ENCODE measurements around the gene KRTAP10-10.
A peak's percentile ranks its signal among the peaks of the same experiment; 100 is the strongest.
"Not testable (repeated sequence)": the region's sequence is repeated elsewhere in the genome, so short reads cannot be mapped to it uniquely, and the experiment has no call there.

Gene KRTAP10-10, protein sequence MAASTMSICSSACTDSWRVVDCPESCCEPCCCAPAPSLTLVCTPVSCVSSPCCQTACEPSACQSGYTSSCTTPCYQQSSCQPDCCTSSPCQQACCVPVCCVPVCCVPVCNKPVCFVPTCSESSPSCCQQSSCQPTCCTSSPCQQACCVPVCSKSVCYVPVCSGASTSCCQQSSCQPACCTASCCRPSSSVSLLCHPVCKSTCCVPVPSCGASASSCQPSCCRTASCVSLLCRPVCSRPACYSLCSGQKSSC

DNA sequence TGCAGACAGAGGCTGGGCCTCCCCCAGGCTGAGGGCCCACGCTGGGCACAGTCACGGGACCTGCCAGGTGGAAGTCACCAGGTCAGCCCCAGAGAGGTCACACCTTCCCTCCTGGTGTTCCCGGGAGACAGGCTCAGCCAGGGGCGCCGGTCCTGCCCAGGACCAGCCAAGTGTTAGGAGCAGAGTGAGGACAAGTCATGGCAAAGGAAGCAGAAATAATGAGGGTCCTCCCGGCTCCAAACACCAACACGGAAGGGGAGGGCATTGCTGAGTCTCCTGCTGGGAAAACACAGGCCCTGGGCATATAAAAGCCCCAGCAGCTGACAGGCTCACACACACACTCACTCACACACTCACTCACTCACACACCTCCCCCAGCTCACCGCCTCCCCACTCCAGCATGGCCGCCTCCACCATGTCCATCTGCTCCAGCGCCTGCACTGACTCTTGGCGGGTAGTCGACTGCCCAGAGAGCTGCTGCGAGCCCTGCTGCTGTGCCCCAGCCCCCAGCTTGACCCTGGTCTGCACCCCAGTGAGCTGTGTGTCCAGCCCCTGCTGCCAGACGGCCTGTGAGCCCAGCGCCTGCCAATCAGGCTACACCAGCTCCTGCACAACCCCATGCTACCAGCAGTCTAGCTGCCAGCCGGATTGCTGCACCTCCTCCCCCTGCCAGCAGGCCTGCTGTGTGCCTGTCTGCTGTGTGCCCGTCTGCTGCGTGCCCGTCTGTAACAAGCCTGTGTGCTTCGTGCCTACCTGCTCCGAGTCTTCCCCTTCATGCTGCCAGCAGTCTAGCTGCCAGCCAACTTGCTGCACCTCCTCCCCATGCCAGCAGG, at the start of gene KRTAP10-10:
Gene KRTAP10-10 (plus strand): TSS at position 339 of the 833 bp plus-strand sequence. CDS start 62 bp downstream, at position 401.
- no peak for DNase-seq

DNA sequence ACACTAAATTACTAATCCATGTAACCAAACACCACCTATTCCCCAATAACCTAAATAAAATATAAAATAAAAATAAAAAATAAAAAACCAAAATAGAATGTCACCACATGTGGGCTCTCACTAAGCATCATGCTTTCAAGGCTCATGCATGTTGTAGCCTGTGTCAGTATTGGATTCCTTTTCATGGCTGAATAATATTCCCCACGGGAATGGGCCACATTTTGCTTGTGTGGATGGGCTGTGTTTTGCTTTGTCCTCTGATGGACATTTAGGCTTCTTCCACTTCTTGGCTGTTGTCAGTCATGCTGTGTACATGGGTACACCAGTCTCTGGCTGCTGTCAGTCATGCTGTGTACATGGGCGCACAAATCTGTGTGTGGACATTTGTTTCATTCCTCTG, 48.1 kb upstream of the KRTAP10-10 start:
- DNase-seq = no peak

DNA sequence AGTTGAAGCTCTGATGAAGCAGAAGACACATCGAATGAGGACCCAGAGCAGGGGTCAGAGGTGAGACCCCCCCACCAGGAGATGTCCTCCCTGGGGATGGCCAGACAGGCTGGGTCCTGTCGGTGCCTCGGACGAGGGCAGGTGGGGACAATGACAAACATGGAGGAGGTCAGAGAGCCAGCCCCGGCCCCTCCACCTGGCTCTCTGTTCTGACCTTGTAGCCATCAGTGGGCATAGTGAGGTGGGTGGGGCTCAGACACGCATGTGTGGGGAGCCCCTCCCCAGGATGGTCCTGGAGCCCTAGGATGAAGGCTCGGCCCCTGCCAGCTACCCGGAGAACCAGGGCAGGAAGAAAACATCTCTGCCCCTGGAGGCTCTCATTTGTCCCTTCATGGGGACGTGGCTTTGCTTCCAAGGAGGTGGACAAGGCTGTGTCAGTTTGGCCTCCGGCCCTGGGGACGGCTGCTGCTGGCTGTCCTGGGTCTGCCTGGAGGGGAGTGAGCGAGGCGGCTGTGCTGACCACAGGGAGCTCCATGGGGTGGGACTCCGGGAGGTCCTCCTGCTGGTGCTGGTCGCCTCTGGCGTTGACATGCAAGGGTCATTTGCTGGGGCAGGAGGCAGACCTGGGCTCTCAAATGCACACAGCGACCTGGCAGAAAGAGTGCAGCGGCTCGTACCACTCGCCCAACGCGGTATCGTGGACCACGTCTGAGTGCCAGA, 47.4 kb upstream of the KRTAP10-10 start:
- peak in 1 of 2 donors; percentile 13 for DNase-seq

DNA sequence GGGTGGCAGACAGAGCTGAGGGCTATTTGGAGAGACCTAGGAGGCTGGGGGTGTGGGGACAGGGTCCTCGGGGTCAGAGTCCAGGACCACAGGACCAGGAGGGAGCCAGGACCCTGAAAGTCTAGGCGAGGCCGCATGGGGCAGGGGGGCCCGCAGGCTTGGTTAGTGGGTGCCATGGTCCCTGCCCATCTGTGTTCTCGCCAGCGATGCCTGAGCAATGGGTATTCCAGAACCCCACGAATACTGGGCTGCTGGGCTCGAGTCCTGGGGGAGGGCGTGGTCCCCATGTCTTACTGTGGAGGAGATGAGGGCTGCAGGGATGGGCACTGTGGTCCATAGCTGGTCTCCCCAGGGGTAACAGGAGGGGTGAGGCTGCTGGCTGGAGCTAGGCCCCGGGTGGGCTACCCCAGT, 46.8 kb upstream of the KRTAP10-10 start:
- DNase-seq = no peak

DNA sequence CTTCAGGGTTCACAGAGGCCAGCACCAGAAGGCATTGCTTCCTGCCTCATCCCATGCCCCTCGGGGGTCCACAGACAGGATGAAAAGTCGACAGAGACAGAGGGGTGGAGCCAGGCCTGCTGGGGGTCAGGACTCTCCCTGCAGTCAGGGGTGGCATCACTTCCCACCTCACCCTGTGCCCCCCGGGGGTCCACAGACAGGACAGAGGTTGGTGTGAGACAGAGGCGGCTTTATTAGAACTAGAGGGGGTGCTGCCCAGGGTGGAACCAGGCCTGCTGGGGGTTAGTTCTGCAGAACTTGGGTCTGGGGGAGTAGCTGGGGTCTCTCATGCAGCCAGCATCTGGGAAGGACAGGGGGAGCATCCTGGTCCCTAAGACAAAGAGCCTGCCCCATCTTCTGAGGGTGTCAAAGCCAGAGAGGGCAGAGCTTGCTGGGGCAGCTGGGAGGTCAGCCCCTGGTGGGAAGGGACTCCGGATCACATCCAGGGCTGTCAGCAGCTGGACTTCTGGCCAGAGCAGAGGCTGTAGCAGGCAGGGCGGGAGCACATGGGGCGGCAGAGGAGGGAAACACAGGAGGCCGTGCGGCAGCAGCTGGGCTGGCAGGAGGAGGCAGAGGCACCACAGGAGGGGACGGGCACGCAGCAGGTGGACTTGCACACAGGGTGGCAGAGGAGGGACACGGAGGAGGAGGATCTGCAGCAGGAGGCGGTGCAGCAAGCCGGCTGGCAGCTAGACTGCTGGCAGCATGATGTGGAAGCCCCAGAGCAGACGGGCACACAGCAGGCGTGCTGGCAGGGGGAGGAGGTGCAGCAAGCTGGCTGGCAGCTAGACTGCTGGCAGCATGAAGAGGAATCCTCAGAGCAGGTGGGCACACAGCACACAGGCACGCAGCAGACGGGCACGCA, 46.0 kb upstream of the KRTAP10-10 start:
- DNase-seq = not testable (repeated sequence)

DNA sequence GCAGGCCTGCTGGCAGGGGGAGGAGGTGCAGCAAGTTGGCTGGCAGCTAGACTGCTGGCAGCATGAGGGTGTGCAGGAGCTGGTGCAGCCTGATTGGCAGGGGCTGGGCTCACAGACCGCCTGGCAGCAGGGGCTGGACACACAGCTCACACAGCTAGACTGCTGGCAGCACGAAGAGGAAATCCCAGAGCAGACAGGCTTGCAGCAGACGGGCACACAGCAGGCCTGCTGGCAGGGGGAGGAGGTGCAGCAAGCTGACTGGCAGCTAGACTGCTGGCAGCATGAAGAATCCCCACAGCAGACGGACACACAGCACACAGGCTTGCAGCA, 45.4 kb upstream of the KRTAP10-10 start:
- DNase-seq = not testable (repeated sequence)

DNA sequence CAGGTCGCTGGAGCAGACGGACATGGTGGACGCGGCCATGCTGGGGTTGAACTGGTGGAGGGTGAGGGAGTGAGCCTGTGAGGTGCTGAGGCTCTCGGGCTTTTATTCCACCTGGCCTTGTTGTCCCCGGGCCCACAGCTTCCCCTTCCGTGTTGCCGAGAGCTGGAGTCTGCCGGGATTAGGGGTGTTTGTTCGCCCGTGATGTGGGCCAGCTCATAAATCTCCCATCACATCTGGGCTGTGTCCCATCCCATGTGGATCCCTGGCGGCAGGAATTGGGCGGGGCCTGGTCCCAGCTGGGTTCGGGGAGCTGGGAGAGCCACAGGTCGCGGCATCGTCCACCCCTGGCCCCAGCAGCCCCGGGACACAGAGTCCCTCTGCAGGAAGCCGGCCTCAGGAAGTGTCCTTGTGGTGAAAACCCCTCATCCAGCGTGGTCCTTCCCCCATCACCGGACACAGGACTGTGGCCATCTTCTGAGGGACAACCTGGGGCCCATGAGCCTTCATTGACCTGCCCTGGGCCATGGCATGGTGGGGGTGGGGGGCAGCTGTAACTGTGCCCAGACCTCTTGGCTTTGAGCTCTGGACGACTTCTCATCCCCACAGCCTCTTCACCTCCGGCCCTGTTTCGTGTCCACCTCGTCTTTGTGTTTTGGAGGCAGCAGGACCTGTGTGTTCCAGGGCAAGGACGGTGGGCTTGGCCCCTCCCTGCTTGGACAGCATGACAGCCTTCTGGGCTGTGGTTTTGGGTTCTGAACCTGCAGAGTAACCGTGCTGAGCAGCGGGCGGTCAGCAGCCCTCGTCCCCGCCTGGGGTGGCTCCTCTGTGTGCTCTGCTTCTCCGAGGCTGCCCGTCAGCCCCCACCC, 44.5 kb upstream of the KRTAP10-10 start, which contains the start of gene KRTAP10-6:
Gene KRTAP10-6 (minus strand): TSS at position 60 of the 866 bp plus-strand sequence. CDS start 21 bp downstream, at position 39.
- no peak for DNase-seq

DNA sequence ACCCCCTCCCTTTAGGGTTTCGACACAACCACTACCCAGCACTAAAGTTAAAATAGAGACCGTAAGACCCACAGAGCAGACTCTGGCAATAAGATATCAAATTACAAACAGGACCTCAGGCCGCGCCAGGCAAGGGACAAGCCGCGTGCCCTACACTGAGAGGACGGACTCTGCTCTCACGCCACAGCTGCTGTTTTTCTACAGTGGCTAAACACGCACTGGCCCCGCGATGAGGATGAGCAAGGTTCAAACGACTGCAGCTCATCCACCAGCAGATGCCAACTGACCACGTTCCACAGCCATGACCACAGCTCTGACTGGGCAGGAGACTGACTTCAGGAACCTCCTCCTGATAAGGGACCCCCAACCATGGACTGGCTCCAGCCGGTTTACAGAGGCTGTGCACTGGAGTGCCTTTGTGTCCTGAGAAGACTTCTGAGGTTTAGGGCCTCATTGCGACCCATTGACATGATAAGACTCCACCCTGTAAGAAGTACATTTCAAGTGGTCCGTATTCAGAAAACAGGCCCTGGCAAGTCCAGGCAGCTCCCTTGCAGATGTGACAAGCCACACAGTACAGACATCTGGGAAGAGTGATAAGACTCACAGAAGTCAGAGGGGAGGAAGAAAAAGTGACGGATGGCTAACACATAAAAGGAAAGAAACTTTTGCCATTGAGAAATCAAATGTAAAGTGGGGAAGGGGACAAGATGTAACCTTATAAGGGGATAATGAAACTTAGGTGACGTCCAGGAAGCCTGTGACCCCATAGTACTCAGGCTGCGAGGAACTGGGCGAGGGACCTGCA, 43.4 kb upstream of the KRTAP10-10 start:
- DNase-seq = no peak

DNA sequence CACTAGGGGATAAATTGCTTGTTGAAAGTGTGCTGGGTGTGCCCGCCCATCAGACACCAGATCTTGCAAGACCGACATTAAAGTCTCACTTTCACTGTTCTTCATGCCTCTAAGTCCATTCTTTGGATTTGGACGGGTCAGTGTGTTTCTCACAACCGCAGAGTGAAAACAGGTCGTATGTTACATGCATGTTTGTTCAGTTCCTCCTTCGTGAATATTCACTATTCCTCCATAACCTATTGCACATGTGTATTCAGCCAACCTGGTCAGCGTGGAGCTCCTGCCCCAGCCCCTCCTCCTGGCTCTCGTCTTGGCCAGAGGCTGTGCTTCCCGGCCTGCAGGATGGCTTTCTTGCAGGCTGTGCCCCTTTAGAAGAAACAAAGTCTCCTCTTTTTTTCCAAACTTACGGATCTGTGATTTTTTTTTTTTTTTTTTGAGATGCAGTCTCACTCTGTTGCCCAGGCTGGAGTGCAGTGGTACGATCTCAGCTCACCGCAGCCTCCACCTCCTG, 42.7 kb upstream of the KRTAP10-10 start:
- no peak for DNase-seq

DNA sequence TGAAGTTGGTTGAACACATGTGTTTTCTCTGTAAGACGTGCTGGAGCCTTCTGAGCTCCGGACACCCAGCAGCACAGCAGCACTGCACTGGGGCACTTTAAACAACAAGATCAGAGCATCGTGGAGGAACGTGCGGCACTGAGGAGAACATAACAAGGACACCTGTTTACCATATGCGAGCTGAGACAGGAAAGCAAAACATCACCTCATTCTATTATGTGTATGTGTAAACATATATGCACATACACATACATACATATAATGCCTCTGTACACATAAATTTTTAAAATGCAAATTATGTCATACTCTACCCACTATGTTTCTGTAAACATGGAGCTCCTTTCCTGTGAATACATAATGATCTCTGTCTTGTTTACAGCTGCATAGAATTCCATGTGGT, 41.6 kb upstream of the KRTAP10-10 start:
- no peak for DNase-seq

DNA sequence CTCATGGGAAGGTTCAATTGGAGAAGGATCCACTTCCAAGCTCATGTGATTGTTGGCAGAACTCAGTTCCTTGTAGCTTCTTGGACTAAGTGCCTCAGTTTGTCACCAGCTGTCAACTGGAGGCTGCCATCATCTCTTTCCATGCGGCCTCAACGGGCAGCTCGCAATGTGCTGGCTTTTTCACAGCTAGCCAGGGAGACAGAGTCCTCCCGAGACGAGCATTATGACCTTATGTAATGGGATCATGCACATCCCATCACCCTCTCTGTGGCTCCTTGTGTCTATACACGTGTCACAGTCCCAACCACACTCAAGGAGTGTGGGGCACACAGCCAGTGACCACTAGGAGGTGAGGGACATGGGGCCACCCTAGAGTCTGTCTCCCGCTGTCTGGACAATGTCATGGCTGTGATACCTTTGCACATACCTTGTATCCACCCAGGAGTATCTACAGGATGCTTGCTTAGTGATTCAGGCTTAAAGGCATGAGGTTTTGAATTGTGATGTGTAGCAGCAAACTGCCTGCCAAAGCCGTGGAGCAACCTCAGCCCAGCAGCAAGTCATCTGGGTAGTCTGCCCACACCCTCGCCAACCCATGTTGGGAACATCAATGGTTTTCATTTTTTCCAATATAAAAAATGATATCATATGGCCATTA, 41.0 kb upstream of the KRTAP10-10 start:
- no peak for DNase-seq

DNA sequence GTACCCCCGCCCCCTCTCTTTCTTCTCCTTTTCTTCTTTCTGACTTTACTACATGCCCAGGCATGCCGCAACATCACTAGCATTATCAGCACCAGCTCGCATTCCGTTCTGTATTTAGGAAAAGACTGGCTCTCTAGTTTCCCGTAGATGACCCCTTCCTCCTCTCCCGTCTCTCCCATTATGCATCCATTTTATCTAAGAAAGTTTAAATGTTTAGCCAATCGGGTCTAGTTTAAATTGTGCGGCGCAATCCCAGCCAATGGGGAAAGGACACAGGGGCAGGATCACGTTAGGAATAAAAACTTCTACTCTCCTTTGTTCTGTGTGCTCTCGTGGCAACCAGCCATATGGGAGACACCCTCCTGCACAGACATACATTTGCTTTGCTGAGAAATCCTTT, 39.1 kb upstream of the KRTAP10-10 start:
- no peak for DNase-seq

DNA sequence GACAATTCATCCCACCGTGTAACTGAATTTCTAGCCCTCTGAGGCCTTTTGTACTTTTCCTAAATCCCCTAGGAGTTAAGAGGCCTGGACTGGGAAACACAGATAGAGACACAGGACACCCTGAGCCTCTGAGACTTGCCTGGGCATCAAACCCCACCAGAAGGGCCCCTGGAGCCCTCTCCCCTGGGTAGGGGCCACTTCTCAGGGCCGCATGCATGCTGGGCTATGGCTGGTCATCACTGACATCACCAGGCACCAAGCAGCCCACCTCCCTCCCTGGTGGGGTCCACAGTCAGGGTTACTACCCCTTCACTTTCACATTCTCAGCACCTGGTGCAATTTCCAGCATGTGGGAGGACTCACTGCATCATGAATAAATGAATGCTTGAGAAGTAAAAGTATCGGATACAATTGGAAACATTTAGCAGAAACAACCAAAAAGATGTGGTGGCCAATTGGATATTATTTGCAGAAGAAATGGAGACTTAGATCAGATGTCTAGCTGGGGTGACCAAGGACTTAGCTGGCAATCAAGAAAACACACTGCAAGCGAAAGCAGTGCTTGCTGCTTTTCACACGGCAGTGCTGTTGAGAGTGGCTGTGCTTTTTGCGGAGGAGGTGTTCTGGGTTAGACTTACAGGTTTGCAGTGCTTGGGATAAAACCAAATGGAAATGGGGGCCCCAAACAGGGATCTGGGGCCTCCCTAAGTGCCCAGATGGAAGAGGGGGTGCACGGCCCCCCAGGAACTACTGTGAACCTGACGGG, 37.7 kb upstream of the KRTAP10-10 start:
- DNase-seq = no peak

DNA sequence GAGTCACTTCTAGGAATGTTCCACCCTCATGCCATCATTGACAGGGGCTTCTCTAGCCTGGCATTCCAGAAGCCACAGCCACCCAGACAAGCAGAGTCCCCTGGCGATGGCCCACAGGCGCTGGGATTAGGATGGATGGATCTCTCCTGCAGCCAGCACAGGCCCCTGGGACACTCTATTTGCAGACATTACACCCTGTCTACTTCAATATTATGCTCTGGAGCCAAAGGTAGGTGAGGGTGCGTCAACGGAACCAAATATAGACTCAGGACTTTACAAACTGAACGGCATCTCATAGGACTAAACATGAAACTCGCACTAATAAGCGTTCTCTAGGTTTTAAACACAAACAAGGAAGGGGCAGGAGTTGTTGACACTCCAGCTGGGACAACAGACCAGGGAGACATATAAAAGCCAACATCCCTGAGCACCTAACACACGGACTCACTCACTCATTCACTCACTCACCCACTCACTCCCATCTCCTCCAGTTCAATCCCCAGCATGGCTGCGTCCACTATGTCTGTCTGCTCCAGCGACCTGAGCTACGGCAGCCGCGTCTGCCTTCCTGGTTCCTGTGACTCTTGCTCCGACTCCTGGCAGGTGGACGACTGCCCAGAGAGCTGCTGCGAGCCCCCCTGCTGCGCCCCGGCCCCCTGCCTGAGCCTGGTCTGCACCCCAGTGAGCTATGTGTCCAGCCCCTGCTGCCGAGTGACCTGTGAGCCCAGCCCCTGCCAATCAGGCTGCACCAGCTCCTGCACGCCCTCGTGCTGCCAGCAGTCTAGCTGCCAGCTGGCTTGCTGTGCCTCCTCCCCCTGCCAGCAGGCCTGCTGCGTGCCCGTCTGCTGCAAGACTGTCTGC, 36.8 kb upstream of the KRTAP10-10 start, which contains the start of gene KRTAP10-7:
Gene KRTAP10-7 (plus strand): TSS at position 480 of the 861 bp plus-strand sequence. CDS start 25 bp downstream, at position 505.
- not testable (repeated sequence) for DNase-seq

DNA sequence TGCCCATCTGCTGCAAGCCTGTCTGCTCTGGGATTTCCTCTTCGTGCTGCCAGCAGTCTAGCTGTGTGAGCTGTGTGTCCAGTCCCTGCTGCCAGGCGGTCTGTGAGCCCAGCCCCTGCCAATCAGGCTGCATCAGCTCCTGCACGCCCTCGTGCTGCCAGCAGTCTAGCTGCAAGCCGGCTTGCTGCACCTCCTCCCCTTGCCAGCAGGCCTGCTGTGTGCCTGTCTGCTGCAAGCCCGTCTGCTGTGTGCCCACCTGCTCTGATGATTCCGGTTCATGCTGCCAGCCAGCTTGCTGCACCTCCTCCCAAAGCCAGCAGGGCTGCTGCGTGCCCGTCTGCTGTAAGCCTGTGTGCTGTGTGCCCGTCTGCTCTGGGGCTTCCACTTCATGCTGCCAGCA, 36.1 kb upstream of the KRTAP10-10 start:
- DNase-seq = not testable (repeated sequence)

DNA sequence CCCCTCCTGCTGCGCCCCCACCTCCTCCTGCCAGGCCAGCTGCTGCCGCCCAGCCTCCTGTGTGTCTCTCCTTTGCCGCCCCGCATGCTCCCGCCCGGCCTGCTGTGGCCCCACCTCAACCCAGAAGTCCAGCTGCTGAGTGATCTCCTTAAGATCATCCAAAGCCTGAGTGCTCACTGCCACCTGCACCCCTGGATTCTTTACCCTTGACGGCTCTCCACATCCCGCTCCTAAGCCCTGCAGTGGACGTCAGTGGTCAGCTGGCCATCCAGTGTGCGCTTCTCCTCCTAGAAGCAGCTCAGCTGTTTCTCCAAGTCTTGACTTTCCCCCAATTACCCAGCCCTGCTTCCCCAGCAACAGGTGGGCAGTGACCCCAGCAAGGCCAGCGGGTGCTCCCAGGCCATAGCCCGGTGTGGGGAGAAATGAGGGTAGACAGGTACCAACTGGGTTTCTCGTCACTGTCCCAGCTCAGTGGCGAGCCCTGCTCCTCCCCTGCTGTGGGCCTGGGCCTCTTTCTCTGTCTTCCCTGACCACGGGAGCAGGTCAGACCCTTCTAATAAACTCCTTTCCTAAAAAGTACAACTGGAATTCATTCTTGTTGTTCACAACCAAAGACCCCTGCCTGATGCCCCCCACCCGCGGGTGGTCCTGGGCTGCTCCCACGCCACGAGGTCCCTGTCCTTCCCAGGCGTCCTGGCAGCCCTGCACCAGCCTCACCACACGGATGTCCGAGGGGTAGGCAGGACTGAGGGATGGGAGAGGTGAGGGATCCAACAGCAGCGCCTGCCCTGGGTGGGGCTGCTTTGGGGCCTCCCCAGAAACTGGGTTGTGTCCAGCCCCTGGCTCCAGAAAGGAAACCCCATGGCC, 35.3 kb upstream of the KRTAP10-10 start:
- DNase-seq = no peak

DNA sequence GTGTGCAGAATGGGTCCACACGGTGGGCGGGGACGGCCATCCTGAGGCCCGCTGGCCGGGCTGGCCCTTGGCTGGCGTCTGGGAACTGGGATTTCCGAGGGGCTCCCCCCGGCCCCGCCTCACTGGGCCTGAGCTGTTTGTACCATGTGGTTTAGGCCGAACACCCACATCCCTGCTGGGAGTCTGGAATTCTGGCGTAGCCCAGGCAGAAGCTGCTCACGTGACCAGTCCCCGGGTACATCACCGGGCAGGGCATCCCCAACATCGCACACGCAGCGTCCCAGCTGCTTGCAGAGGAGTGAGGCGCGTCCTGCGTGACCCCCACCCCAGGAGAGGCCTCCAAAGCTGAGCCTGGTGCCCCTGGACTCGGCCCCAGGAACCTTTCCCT, 34.7 kb upstream of the KRTAP10-10 start:
- no peak for DNase-seq

Measured in stimulated activated CD4-positive, alpha-beta T cell treated with anti-CD3 and anti-CD28 coated beads, Interleukin-2, amount 100 ng/mL, for 24 hours (primary cell).